Muscle of arm (tissue), 12 donors: ENCODE data around the gene SPECC1L. TPM values are rescaled to one million over a fixed set of nuclear protein-coding genes. Genes with fewer than 3 reads are reported as not detected.

ENCODE experiments used
- DNase-seq: peaks from one replicate; pipeline ENCODE4 v3.0.0-alpha.2; 2013
- polyA plus RNA-seq, 12 donors: library from polyadenylated mRNA; unstranded; fragments of 120-200 nt; gene quantifications; one replicate each; pipeline ENCODE4 v1.2.1, GENCODE V29; 2013; ENCODE audit not compliant: insufficient read length in 12 of 12

SPECC1L gene
- polyA plus RNA-seq, 12 donors: 26.3 to 52.4 (median 29.6) TPM; not detected in 1

DNA sequence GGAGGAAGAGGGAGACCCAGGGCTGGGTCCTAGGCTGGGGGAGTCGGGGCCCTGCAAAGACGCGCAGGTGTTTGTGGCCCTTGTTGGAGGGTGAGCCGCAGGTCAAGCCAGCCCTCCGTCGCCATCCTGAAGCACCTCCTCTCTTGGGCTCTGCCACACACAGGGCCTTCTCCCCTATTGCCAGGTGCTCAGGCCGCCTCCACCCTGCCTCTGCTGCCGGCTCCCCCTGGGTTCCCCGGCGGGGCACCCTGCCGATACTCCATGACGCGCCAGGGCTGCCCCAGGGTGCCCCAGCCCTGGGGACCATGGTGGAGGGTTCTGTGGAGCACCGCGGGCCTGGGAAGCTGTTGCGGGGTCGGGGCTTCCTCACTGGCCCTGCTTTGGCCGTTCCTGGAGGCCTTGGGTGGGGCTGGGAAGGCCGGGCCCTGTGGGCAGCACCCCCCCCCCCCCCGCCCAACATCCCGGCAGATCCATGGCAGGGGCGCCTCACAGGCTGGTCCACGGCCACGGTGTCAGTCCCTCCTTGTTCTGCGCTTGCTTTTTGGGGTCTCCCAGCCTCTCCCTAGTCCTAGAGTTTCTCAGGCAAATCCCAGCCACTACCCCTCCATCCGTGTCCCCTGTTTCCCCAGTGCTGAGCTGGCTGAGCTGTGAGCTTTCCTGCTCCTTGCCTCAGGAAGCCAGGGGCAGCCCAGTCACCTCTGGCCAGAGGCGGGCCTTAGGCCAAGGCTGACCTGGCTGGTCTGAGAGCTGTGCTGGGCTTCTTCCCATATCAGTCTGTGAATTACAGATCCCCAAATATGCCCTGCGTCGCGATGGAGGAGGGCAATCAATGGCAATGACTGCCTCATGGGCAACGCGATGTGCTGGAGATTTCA, 154.5 kb downstream of the SPECC1L start:
- no peak for DNase-seq

- no peak for DNase-seq
Observed at GRCh38 chr22:24426436-24426835, 155.8 kb downstream of the SPECC1L start.

- no peak for DNase-seq
Observed at GRCh38 chr22:24426851-24427499, 156.3 kb downstream of the SPECC1L start.

DNA sequence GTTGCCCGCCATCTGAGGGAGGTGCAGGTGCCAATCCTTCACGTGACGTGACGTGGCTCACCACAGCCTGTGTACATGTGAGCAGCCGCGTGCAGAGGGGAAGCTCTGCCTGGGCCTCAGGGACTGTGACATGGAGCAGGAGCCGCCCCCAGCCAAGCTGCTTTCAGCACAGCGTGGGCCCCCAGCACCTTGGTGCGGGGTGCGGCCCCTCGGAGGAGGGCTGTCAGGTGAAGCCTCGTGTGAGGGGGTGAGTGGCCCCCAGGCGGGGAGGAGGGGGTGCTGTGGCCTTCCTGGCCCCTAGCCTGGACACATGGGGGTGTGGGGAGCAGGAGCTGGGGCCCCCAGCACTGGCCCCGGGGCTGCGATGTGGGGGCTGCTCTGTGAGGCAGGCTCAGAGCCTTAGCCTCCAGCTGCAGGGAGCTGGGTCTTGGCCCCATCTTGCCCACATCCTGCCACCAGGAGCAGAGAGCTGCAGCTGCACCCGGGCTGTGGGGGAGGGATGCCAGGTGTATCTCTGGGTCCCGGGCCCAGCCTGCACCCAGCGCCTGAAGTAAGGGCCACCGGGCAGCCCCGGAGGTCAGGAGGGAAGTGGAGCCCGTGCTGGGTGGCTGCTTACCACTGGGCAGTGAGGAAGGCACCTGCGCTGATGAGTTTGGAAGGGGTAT, 157.0 kb downstream of the SPECC1L start, which contains the start of gene ADORA2A:
Gene ADORA2A, plus strand, starts transcription at position 100 of the 665 bp plus-strand sequence. CDS start 5,806 bp downstream, outside the sequence.
- DNase-seq: no peak

DNA sequence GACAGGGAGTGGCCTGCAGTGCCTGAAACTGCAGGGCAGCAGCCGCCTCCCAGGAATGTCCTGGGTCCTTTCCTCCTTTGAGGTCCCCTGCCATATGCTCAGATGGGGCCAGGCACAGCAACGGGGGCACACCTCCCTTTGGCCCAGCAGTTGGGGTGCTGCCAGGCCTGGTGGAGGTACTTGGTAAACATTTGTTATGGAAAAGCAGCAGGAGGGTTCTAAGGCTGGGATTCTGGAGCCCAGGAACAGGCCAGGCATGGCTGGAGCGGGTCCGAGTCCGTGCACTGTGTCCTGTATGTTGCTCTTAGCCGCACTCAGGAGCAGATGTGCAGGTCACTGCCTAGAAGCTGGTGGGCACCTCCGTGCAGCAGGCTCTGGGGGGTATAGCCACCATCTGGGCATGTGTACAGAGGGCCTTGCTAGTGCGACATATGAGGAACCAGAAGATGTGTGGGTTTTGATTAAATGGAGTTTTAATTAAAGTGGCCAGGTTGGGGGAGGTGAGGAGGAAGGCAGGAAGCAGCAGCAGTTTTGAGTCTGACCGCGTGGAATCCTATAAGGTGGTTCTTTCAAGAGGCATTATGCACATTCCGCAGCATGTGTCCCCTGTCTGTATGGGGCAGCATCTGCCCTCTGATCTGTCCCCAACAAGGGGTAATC, 158.2 kb downstream of the SPECC1L start:
- DNase-seq: no peak

GRCh38 chr22:24429411-24430365, 159.1 kb downstream of the SPECC1L start:
- DNase-seq: no peak

GRCh38 chr22:24430431-24431308, 160.0 kb downstream of the SPECC1L start:
- no peak for DNase-seq

GRCh38 chr22:24431309-24432034, 160.8 kb downstream of the SPECC1L start:
- no peak for DNase-seq

- peak; percentile 59 for DNase-seq
Observed at GRCh38 chr22:24432059-24432853, 161.6 kb downstream of the SPECC1L start.

GRCh38 chr22:24433001-24433827, 162.6 kb downstream of the SPECC1L start:
- DNase-seq: no peak

DNA sequence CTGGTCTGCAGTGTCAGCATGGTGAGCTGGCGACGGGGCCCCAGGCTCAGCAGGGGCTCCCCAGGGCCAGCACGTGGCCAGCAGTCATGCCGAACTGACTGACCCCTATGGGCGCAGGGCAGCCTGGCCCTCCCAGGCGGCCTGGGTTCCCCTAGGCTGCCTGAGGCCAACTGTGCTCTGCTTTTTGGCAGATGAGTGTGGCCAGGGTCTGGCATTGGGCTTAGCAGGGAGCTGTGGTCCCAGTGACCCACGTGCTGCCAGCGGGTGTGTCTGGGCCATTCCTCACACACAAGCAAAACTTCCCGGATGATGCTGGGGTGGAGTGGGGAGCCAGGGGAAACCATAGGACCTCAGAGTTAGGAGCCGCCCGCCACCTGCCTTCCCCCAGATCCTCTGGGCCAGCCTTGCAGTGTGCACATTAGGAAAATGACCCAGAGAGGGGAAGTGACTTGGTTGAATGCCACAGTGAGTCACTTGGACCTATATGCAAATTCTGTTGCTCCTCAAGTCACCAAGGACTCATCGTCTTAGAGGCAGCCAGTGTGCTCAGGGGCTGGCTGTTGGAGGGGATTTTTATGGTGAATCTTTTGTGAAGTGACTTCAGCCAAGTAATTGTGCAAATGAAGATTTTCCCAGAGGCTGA, 163.3 kb downstream of the SPECC1L start:
- peak; percentile 81 for DNase-seq

- peak; percentile 94 for DNase-seq
Observed at GRCh38 chr22:24434471-24435322, 164.1 kb downstream of the SPECC1L start.

DNA sequence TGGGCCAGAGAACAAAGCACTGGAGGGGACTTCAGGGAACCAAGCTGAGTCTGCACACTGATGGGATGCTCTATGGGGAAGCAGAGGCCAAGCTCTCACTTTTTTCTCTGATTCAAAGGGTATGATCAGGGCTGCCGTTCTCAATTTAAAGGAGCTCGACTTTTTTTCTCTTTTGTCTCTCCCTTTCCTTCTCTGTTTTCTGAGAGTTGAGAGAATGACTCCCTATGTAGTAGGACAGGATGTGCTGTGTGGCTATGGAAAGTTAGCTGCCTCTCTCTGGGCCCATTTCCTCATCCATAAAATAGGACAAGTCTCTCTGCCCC, 164.7 kb downstream of the SPECC1L start:
- DNase-seq: no peak

- DNase-seq: no peak
Observed at GRCh38 chr22:24435861-24436371, 165.3 kb downstream of the SPECC1L start.

GRCh38 chr22:24436553-24436952, 165.9 kb downstream of the SPECC1L start:
- no peak for DNase-seq

DNA sequence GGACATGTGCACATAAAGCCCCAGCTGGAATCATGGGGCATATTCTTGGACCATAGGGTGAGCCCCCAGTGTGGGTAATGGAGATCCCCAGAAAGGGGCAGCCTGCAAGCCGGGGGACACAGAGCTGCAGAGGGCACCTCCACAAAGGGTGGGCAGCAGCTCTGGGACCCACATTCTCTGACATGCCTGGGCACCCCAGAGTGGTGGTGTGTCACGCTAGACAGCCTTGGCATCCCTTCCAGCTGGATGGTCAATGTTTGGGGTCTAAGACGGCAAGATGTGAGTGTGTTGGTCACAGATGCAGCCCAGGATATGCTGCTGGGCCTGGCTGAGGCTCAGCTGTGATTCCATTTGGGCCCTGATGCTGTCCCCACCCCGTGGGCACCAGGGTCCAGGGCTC, 166.5 kb downstream of the SPECC1L start:
- no peak for DNase-seq
